Neural cell (in vitro differentiated cells): ENCODE data around the gene MYO6. TPM values are rescaled to one million over a fixed set of nuclear protein-coding genes. Genes with fewer than 3 reads are reported as not detected.

Experiments
- H2AFZ ChIP-seq: fragments of 200-600, 300-800 bp; sonication (generic), shearing (Covaris generic); 2 replicates; pipeline ENCODE4 v1.6.0; 2014; ENCODE audit warnings: low read depth, mild to moderate bottlenecking, antibody characterized with exemption, low read length, moderate library complexity
- H3F3A ChIP-seq: fragments of 200-600 bp; shearing (Covaris generic); 2 replicates; pipeline ENCODE4 v1.6.1; 2016; ENCODE audit warnings: mild to moderate bottlenecking, moderate library complexity, mixed read lengths, antibody characterized with exemption, low read length; ENCODE audit not compliant: insufficient read depth, poor library complexity, severe bottlenecking
- H3K27ac ChIP-seq: fragments of 200-600, 300-800 bp; sonication (generic), shearing (Covaris generic); 2 replicates; pipeline ENCODE4 v1.5.1; 2014; ENCODE audit warnings: mild to moderate bottlenecking, low read length, moderate library complexity
- H3K27me3 ChIP-seq: fragments of 300-800, 200-600 bp; sonication (generic), shearing (Covaris generic); 2 replicates; pipeline ENCODE4 v1.6.0; 2014; ENCODE audit warnings: mild to moderate bottlenecking, low read depth, low read length, moderate library complexity; ENCODE audit not compliant: insufficient read depth
- H3K36me3 ChIP-seq: fragments of 300-800, 200-600 bp; sonication (generic), shearing (Covaris generic); 2 replicates; pipeline ENCODE4 v1.5.1; 2014; ENCODE audit warnings: mild to moderate bottlenecking, antibody characterized with exemption, low read length, moderate library complexity; ENCODE audit not compliant: insufficient read depth
- H3K4me2 ChIP-seq: fragments of 300-800, 200-600 bp; sonication (generic), shearing (Covaris generic); 2 replicates; pipeline ENCODE4 v1.6.0; 2014; ENCODE audit warnings: mild to moderate bottlenecking, low read length
- H3K4me3 ChIP-seq: fragments of 300-800, 200-600 bp; sonication (generic), shearing (Covaris generic); 2 replicates; pipeline ENCODE4 v1.5.1; 2014; ENCODE audit warnings: mild to moderate bottlenecking, low read length, moderate library complexity
- H3K79me2 ChIP-seq: fragments of 200-600 bp; shearing (Covaris generic); replicated peaks from 2 replicates; pipeline ENCODE4 v1.6.0; 2014; ENCODE audit warnings: mild to moderate bottlenecking, low read length, moderate library complexity; ENCODE audit not compliant: insufficient read depth
- H3K9ac ChIP-seq: fragments of 300-800, 200-600 bp; sonication (generic), shearing (Covaris generic); 2 replicates; pipeline ENCODE4 v1.6.1; 2016; ENCODE audit warnings: mild to moderate bottlenecking, low read length, mixed read lengths
- H3K9me2 ChIP-seq: fragments of 200-600 bp; shearing (Covaris generic); 2 replicates; pipeline ENCODE4 v1.6.1; 2016; ENCODE audit warnings: mild to moderate bottlenecking, low read length, mixed read lengths; ENCODE audit not compliant: insufficient read depth
- H3K9me3 ChIP-seq: fragments of 200-600, 300-800 bp; sonication (generic), shearing (Covaris generic); 2 replicates; pipeline ENCODE4 v1.6.1; 2016; ENCODE audit warnings: mild to moderate bottlenecking, mixed run types, low read length, moderate library complexity, mixed read lengths
- H4K20me1 ChIP-seq: fragments of 200-600 bp; shearing (Covaris generic); 2 replicates; pipeline ENCODE4 v1.6.1; 2016; ENCODE audit warnings: mild to moderate bottlenecking, mixed run types; ENCODE audit not compliant: insufficient read depth
- CTCF ChIP-seq: fragments of 450-650 bp; IDR thresholded peaks from 2 replicates; pipeline ENCODE4 v1.5.1; 2014; ENCODE audit warnings: antibody characterized with exemption, mild to moderate bottlenecking, moderate library complexity; ENCODE audit not compliant: poor library complexity, severe bottlenecking
- EP300 ChIP-seq: fragments of 450-650 bp; conservative IDR thresholded peaks from 2 replicates; pipeline ENCODE4 v1.6.1; 2014; ENCODE audit warnings: antibody characterized with exemption, mild to moderate bottlenecking, moderate library complexity; ENCODE audit not compliant: poor library complexity, severe bottlenecking
- EZH2 ChIP-seq: fragments of 200-600, 300-800 bp; shearing (Covaris generic), sonication (generic); IDR thresholded peaks from 2 replicates; pipeline ENCODE4 v1.6.1; 2014; ENCODE audit warnings: antibody characterized with exemption, low read length, borderline replicate concordance, mild to moderate bottlenecking; ENCODE audit not compliant: insufficient read depth, poor library complexity, severe bottlenecking
- MXI1 ChIP-seq: fragments of 450-650 bp; conservative IDR thresholded peaks from 2 replicates; pipeline ENCODE4 v1.6.1; 2014; ENCODE audit warnings: antibody characterized with exemption, mild to moderate bottlenecking; ENCODE audit not compliant: poor library complexity, severe bottlenecking
- POLR2AphosphoS5 ChIP-seq: IDR thresholded peaks from 2 replicates; pipeline ENCODE4 v1.6.1; 2012
- RAD21 ChIP-seq: fragments of 450-650 bp; conservative IDR thresholded peaks from 2 replicates; pipeline ENCODE4 v1.6.1; 2014; ENCODE audit warnings: antibody characterized with exemption, mild to moderate bottlenecking, moderate library complexity
- REST ChIP-seq: IDR thresholded peaks from 2 replicates; pipeline ENCODE4 v1.6.1; 2012; ENCODE audit warnings: borderline replicate concordance
- SMC3 ChIP-seq: fragments of 450-650 bp; conservative IDR thresholded peaks from 2 replicates; pipeline ENCODE4 v1.6.1; 2014; ENCODE audit warnings: antibody characterized with exemption, mild to moderate bottlenecking, moderate library complexity; ENCODE audit not compliant: poor library complexity
- TAF1 ChIP-seq: IDR thresholded peaks from 2 replicates; pipeline ENCODE4 v1.6.1; 2012; ENCODE audit warnings: low read depth
- polyA plus RNA-seq: library from polyadenylated mRNA; depleted of rRNA; stranded (reverse); fragments of >200 nt; gene quantifications from 2 replicates; pipeline ENCODE4 v1.2.3, GENCODE V29; 2014

MYO6 gene
- polyA plus RNA-seq, 1 donor from 2014 or later: 49.1 TPM

- H3K4me3 ChIP-seq: no peak overlapping the region
- no peaks in the 10 kb centered on the region for H3K36me3 ChIP-seq
- no peaks in the 10 kb centered on the region for H3F3A ChIP-seq
- TF ChIP-seq POLR2AphosphoS5: no peak
- no peak for TF ChIP-seq EP300
- TF ChIP-seq SMC3: no peak
- TF ChIP-seq EZH2: no peak
- no peak for TF ChIP-seq REST
- no peak for TF ChIP-seq TAF1
- no peak for TF ChIP-seq RAD21
- no peak for TF ChIP-seq CTCF
- TF ChIP-seq MXI1: no peak
- no peak overlapping the region for H3K9ac ChIP-seq
- H3K9me3 ChIP-seq: no peaks in the 10 kb centered on the region
- H3K79me2 ChIP-seq: no peaks in the 10 kb centered on the region
- H3K27ac ChIP-seq: no peak overlapping the region
- H3K27me3 ChIP-seq: no peaks in the 10 kb centered on the region
- no peaks in the 10 kb centered on the region for H3K9me2 ChIP-seq
- no peaks in the 10 kb centered on the region for H4K20me1 ChIP-seq
- H3K4me2 ChIP-seq: no peak overlapping the region
- no peak overlapping the region for H2AFZ ChIP-seq
These were observed 197.2 kb downstream of the MYO6 start for GRCh38 chr6:75946146-75946831.

- H3K27me3 ChIP-seq: no peaks in the 10 kb centered on the region
- no peak overlapping the region for H3K4me2 ChIP-seq
- no peak overlapping the region for H2AFZ ChIP-seq
- no peak overlapping the region for H3K27ac ChIP-seq
- H4K20me1 ChIP-seq: no peaks in the 10 kb centered on the region
- no peak overlapping the region for H3K9ac ChIP-seq
- H3K9me2 ChIP-seq: no peaks in the 10 kb centered on the region
- H3K79me2 ChIP-seq: no peaks in the 10 kb centered on the region
- TF ChIP-seq REST (no peak), SMC3 (no peak), CTCF (no peak), TAF1 (no peak), RAD21 (no peak), EP300 (no peak), EZH2 (no peak), POLR2AphosphoS5 (no peak), MXI1 (no peak)
- no peaks in the 10 kb centered on the region for H3K9me3 ChIP-seq
- no peak overlapping the region for H3K4me3 ChIP-seq
- H3K36me3 ChIP-seq: no peaks in the 10 kb centered on the region
- no peaks in the 10 kb centered on the region for H3F3A ChIP-seq
These were observed 198.9 kb downstream of the MYO6 start for GRCh38 chr6:75947935-75948334.
